K562 (cell line): Measurements from ENCODE around the gene MBD4. TPM values are rescaled to one million over a fixed set of nuclear protein-coding genes. Genes with fewer than 3 reads are reported as not detected.

Source experiments
- GABPB2 ChIP-seq: fragments of 250-450 bp; sonication (Bioruptor Pico); conservative IDR thresholded peaks from 2 replicates; pipeline ENCODE4 v1.5.1; 2021; ENCODE audit warnings: mild to moderate bottlenecking
- GTF2F1 ChIP-seq: IDR thresholded peaks from 2 replicates; pipeline ENCODE4 v1.6.1; 2011; ENCODE audit warnings: low read depth, low read length, improper control_type of control experiment
- HCFC1 ChIP-seq: IDR thresholded peaks from 2 replicates; pipeline ENCODE4 v1.6.1; 2012; ENCODE audit warnings: low read depth, low read length, improper control_type of control experiment
- MTA3 ChIP-seq: fragments of 450-650 bp; formaldehyde crosslinking; IDR thresholded peaks from 2 replicates; pipeline ENCODE4 v1.6.1; 2017; ENCODE audit warnings: mild to moderate bottlenecking, borderline replicate concordance
- MYC ChIP-seq, 2 experiments: fragments of 250-450 bp in 1 of 2; sonication (Bioruptor Pico) in 1 of 2; IDR thresholded peaks; 2 replicates each; pipeline versions ENCODE4 v1.5.1 to v1.6.1; 2012 to 2021; ENCODE audit warnings: low read depth in 2 of 2, borderline replicate concordance in 1 of 2, improper control_type of control experiment in 1 of 2, low read length in 1 of 2, mild to moderate bottlenecking in 1 of 2, moderate library complexity in 1 of 2
- RBFOX2 ChIP-seq: fragments of 200-400 bp; formaldehyde crosslinking; IDR thresholded peaks from 2 replicates; pipeline ENCODE4 v1.6.1; 2017; ENCODE audit warnings: low read depth, mild to moderate bottlenecking, low read length, moderate library complexity
- RCOR1 ChIP-seq, 2 experiments: IDR thresholded peaks; 2 replicates each; pipeline ENCODE4 v1.6.1; 2012; ENCODE audit warnings: low read depth in 2 of 2, low read length in 2 of 2, borderline replicate concordance in 1 of 2, improper control_type of control experiment in 1 of 2
- SAP30 ChIP-seq: fragments of 200-600 bp; sonication (generic); IDR thresholded peaks from 2 replicates; pipeline ENCODE4 v1.6.1; 2012; ENCODE audit warnings: borderline replicate concordance, low read depth, mild to moderate bottlenecking, moderate library complexity, low read length, control low read depth, inconsistent platforms; ENCODE audit not compliant: insufficient read depth, poor library complexity, severe bottlenecking
- SNRNP70 ChIP-seq: fragments of 200-400 bp; formaldehyde crosslinking; optimal IDR thresholded peaks from 2 replicates; pipeline ENCODE3; 2017; ENCODE audit warnings: low read depth, low read length
- ZFX ChIP-seq: sonication (generic); formaldehyde crosslinking; IDR thresholded peaks from 2 replicates; pipeline ENCODE4 v1.8.0; 2022; ENCODE audit warnings: mild to moderate bottlenecking, missing genetic modification reagents, moderate library complexity
- polyA plus RNA-seq, 8 experiments: library from polyadenylated mRNA; depleted of rRNA in 4 of 8; stranded (reverse) in 5 of 8; unstranded in 3 of 8; fragments of >200 nt; fragmentation: Nextera tagmentation in 2 of 8; fragmentation: Illumina TruSeq in 1 of 8; extraction: Ambion mirVana in 2 of 8; extraction: Trizol in 1 of 8; gene quantifications; 2 replicates each; pipeline versions ENCODE4 v1.2.1 to v1.2.3, GENCODE V29; 2011 to 2014; ENCODE audit warnings: inconsistent platforms in 1 of 8, missing spikeins in 1 of 8
- total RNA-seq, 7 experiments: library from RNA; depleted of rRNA in 6 of 7; stranded (reverse); fragments of >200 nt in 6 of 7; fragmentation: Illumina TruSeq in 2 of 7; extraction: Trizol in 2 of 7; gene quantifications; 2 replicates each; pipeline versions ENCODE4 v1.2.1 to v1.2.3, GENCODE V29; 2011 to 2021; ENCODE audit warnings: low replicate concordance in 1 of 7
- TF ChIP-seq, protein P1 (sequence below): fragments of 250-450 bp; sonication (Bioruptor Pico); IDR thresholded peaks from 2 replicates; pipeline ENCODE4 v1.5.0; 2022; ENCODE audit warnings: mild to moderate bottlenecking
- TF ChIP-seq, protein P2 (sequence below), 3 experiments: IDR thresholded peaks in 2 of 3; conservative IDR thresholded peaks in 1 of 3; 2 replicates each; pipeline ENCODE4 v1.5.1; 2011 to 2012; ENCODE audit warnings: low read length in 3 of 3, mild to moderate bottlenecking in 3 of 3, control low read depth in 2 of 3, improper control_type of control experiment in 1 of 3, inconsistent platforms in 1 of 3, low read depth in 1 of 3, mixed read lengths in 1 of 3, moderate library complexity in 1 of 3; ENCODE audit not compliant: insufficient read depth in 2 of 3
- TF ChIP-seq, protein P3 (sequence below): fragments of 450-650 bp; IDR thresholded peaks from 2 replicates; pipeline ENCODE4 v1.6.1; 2016; ENCODE audit warnings: borderline replicate concordance
- TF ChIP-seq, protein P4 (sequence below): sonication (generic); formaldehyde crosslinking; IDR thresholded peaks from 2 replicates; pipeline ENCODE4 v1.8.0; 2022; ENCODE audit warnings: mild to moderate bottlenecking, missing genetic modification reagents

MBD4 gene
- total and polyA plus RNA-seq, 9 of the 15 experiments (the other 6 are each of a cell fraction or from before 2014, with no cell fraction given): 13.3 to 63.9 (median 39.0) TPM

DNA sequence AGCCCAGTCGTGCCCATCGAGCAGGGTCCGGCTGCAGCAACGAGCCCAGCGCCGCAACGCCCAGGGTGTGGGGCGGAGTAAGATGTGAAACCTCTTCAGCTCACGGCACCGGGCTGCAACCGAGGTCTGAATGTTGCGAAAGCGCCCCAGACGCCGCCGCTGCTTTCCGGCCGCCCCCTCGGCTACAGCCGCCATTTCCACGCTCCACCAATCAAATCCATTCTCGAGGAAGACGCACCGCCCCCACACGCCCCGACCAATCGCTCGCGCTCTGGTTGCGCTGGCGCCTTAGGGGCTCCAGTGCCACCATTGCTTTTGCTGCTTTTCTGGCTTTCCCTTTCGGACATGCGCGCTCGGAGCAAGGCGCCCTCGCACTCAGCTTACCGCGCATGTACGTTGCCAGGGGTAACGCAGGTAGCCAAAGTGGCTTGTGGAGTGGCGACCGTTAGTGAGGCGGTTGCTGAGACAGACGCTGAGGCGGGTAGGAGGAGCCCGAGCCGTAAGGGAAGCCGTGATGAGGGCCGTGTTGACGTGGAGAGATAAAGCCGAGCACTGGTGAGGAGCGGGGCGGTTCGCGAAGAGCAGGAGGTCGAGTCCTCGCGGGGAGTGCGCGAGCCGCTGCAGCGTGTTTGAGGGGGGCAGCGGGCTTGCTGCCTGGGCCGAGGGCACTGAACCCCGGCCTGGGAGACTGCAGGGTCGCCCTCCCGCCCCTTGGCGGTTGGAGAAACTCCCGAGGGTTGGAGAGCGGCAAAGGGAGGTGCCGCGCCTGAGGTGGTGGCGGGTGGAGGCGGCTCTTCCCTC is at the start of gene MBD4, which contains the start of gene IFT122 (continued):
- TF ChIP-seq, protein P1, sequence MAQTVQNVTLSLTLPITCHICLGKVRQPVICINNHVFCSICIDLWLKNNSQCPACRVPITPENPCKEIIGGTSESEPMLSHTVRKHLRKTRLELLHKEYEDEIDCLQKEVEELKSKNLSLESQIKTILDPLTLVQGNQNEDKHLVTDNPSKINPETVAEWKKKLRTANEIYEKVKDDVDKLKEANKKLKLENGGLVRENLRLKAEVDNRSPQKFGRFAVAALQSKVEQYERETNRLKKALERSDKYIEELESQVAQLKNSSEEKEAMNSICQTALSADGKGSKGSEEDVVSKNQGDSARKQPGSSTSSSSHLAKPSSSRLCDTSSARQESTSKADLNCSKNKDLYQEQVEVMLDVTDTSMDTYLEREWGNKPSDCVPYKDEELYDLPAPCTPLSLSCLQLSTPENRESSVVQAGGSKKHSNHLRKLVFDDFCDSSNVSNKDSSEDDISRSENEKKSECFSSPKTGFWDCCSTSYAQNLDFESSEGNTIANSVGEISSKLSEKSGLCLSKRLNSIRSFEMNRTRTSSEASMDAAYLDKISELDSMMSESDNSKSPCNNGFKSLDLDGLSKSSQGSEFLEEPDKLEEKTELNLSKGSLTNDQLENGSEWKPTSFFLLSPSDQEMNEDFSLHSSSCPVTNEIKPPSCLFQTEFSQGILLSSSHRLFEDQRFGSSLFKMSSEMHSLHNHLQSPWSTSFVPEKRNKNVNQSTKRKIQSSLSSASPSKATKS: no peak
- TF ChIP-seq HCFC1: peak; percentile 42; the same call in 1 of the 2 replicates
- no peak for TF ChIP-seq SNRNP70
- TF ChIP-seq, protein P2, sequence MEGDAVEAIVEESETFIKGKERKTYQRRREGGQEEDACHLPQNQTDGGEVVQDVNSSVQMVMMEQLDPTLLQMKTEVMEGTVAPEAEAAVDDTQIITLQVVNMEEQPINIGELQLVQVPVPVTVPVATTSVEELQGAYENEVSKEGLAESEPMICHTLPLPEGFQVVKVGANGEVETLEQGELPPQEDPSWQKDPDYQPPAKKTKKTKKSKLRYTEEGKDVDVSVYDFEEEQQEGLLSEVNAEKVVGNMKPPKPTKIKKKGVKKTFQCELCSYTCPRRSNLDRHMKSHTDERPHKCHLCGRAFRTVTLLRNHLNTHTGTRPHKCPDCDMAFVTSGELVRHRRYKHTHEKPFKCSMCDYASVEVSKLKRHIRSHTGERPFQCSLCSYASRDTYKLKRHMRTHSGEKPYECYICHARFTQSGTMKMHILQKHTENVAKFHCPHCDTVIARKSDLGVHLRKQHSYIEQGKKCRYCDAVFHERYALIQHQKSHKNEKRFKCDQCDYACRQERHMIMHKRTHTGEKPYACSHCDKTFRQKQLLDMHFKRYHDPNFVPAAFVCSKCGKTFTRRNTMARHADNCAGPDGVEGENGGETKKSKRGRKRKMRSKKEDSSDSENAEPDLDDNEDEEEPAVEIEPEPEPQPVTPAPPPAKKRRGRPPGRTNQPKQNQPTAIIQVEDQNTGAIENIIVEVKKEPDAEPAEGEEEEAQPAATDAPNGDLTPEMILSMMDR (IDR thresholded peaks at IDR 0.05 in 2 of 3, conservative IDR thresholded peaks at IDR 0.05 in 1 of 3; ENCODE audit: insufficient read depth in 2 of 3, low read depth in 1 of 3, low read length in 3 of 3): no peak
- TF ChIP-seq GTF2F1: peak; percentile 49; the same call in 1 of the 2 replicates
- TF ChIP-seq SAP30: peak; percentile 55
- peak in 1 of 2 experiments; percentile 14; a peak in 1 of 4 replicates for TF ChIP-seq RCOR1 (IDR thresholded peaks at IDR 0.05; ENCODE audit: borderline replicate concordance in 1 of 2, low read depth in 2 of 2, low read length in 2 of 2)
- TF ChIP-seq, protein P3, sequence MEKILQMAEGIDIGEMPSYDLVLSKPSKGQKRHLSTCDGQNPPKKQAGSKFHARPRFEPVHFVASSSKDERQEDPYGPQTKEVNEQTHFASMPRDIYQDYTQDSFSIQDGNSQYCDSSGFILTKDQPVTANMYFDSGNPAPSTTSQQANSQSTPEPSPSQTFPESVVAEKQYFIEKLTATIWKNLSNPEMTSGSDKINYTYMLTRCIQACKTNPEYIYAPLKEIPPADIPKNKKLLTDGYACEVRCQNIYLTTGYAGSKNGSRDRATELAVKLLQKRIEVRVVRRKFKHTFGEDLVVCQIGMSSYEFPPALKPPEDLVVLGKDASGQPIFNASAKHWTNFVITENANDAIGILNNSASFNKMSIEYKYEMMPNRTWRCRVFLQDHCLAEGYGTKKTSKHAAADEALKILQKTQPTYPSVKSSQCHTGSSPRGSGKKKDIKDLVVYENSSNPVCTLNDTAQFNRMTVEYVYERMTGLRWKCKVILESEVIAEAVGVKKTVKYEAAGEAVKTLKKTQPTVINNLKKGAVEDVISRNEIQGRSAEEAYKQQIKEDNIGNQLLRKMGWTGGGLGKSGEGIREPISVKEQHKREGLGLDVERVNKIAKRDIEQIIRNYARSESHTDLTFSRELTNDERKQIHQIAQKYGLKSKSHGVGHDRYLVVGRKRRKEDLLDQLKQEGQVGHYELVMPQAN: peak; percentile 71; the same call in 1 of the 2 replicates
- TF ChIP-seq GABPB2 (CRISPR knock-in tag): no peak
- TF ChIP-seq MYC (IDR thresholded peaks at IDR 0.05; ENCODE audit: low read depth, low read length): peak; percentile 69
- TF ChIP-seq MYC (CRISPR knock-in tag; IDR thresholded peaks at IDR 0.05; ENCODE audit: borderline replicate concordance, low read depth): no peak
- peak; percentile 98 for TF ChIP-seq RBFOX2
- TF ChIP-seq, protein P4, sequence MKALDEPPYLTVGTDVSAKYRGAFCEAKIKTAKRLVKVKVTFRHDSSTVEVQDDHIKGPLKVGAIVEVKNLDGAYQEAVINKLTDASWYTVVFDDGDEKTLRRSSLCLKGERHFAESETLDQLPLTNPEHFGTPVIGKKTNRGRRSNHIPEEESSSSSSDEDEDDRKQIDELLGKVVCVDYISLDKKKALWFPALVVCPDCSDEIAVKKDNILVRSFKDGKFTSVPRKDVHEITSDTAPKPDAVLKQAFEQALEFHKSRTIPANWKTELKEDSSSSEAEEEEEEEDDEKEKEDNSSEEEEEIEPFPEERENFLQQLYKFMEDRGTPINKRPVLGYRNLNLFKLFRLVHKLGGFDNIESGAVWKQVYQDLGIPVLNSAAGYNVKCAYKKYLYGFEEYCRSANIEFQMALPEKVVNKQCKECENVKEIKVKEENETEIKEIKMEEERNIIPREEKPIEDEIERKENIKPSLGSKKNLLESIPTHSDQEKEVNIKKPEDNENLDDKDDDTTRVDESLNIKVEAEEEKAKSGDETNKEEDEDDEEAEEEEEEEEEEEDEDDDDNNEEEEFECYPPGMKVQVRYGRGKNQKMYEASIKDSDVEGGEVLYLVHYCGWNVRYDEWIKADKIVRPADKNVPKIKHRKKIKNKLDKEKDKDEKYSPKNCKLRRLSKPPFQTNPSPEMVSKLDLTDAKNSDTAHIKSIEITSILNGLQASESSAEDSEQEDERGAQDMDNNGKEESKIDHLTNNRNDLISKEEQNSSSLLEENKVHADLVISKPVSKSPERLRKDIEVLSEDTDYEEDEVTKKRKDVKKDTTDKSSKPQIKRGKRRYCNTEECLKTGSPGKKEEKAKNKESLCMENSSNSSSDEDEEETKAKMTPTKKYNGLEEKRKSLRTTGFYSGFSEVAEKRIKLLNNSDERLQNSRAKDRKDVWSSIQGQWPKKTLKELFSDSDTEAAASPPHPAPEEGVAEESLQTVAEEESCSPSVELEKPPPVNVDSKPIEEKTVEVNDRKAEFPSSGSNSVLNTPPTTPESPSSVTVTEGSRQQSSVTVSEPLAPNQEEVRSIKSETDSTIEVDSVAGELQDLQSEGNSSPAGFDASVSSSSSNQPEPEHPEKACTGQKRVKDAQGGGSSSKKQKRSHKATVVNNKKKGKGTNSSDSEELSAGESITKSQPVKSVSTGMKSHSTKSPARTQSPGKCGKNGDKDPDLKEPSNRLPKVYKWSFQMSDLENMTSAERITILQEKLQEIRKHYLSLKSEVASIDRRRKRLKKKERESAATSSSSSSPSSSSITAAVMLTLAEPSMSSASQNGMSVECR (CRISPR knock-in tag): peak; percentile 58
- peak; percentile 64; the same call in 1 of the 2 replicates for TF ChIP-seq MTA3
- peak; percentile 84 for TF ChIP-seq ZFX (CRISPR knock-in tag)
